Panc1 (cell line): Measurements from ENCODE around the gene SPRYD3.

Experiments used
- CTCF ChIP-seq: fragments of 450-650 bp; IDR thresholded peaks from 2 replicates; pipeline ENCODE4 v1.5.1; 2017; ENCODE audit warnings: mild to moderate bottlenecking
- POLR2AphosphoS5 ChIP-seq: IDR thresholded peaks from 2 replicates; pipeline ENCODE4 v1.6.1; 2012; ENCODE audit warnings: mild to moderate bottlenecking, low read depth, low read length, moderate library complexity
- SIN3A ChIP-seq: IDR thresholded peaks from 2 replicates; pipeline ENCODE4 v1.6.1; 2012; ENCODE audit warnings: low read depth, mild to moderate bottlenecking, low read length, moderate library complexity, borderline replicate concordance; ENCODE audit not compliant: insufficient read depth
- TCF7L2 ChIP-seq: IDR thresholded peaks from 2 replicates; pipeline ENCODE4 v1.6.1; 2011; ENCODE audit warnings: mild to moderate bottlenecking, low read depth, low read length, inconsistent platforms

GRCh38 chr12:53063708-53064612, 15.2 kb downstream of the SPRYD3 start:
- TF ChIP-seq CTCF: no peak
- TF ChIP-seq POLR2AphosphoS5: no peak
- no peak for TF ChIP-seq TCF7L2
- TF ChIP-seq SIN3A: no peak
